ENCODE measurements around the gene MARCHF10.

DNA sequence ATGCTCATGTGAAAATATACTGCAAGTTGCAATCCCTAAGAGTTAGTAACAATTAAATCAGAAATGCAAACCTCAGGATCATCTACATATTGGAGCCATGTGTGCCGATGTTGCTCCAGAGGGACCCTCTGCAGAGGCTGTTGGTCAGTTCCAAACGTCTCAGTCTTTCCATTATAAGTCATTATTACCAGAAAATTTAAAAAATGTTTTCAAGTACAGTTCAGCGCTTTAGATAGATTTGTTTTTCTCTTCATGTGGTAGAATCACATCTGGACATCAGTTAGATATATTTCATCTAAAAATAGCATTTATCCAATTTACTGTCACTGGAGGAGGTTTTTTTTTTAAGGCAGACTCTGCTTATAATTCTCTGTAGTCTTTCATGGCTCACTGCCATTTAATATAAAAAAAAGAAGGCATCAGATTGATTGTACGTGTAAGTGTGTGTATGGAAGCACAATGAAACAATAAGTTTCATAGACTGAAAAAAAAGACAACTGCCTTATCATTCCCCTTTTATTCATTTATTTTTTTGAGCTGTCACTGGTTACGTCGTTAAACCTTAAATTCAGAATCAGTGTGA lies 46.1 kb upstream of the MARCHF10 start:
- TF ChIP-seq, protein P1, sequence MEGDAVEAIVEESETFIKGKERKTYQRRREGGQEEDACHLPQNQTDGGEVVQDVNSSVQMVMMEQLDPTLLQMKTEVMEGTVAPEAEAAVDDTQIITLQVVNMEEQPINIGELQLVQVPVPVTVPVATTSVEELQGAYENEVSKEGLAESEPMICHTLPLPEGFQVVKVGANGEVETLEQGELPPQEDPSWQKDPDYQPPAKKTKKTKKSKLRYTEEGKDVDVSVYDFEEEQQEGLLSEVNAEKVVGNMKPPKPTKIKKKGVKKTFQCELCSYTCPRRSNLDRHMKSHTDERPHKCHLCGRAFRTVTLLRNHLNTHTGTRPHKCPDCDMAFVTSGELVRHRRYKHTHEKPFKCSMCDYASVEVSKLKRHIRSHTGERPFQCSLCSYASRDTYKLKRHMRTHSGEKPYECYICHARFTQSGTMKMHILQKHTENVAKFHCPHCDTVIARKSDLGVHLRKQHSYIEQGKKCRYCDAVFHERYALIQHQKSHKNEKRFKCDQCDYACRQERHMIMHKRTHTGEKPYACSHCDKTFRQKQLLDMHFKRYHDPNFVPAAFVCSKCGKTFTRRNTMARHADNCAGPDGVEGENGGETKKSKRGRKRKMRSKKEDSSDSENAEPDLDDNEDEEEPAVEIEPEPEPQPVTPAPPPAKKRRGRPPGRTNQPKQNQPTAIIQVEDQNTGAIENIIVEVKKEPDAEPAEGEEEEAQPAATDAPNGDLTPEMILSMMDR (IDR thresholded peaks at IDR 0.05; ENCODE audit: poor library complexity, severe bottlenecking) = no peak
- TF ChIP-seq EP300 (conservative IDR thresholded peaks at IDR 0.05; ENCODE audit: poor library complexity, severe bottlenecking) (no peak), EZH2 (IDR thresholded peaks at IDR 0.05; ENCODE audit: borderline replicate concordance, insufficient read depth, low read length, poor library complexity, severe bottlenecking) (no peak), POLR2AphosphoS5 (IDR thresholded peaks at IDR 0.05) (no peak), RAD21 (conservative IDR thresholded peaks at IDR 0.05) (no peak), TAF1 (IDR thresholded peaks at IDR 0.05; ENCODE audit: low read depth) (no peak), REST (IDR thresholded peaks at IDR 0.05; ENCODE audit: borderline replicate concordance) (no peak), MXI1 (conservative IDR thresholded peaks at IDR 0.05; ENCODE audit: poor library complexity, severe bottlenecking) (no peak)

All from neural cell (in vitro differentiated cells).